Suprapubic skin (tissue), 3 donors: ENCODE results near the gene KIF3C.

ENCODE experiments used
- POLR2A ChIP-seq, 2 donors: fragments of 450-650 bp; IDR thresholded peaks; one replicate each; pipeline ENCODE4 v1.6.1; 2017; ENCODE audit warnings: antibody characterized with exemption in 2 of 2, mild to moderate bottlenecking in 2 of 2, moderate library complexity in 2 of 2
- TF ChIP-seq, protein P1 (sequence below), 2 donors: fragments of 200-600 bp in 1 of 2; fragments of 450-650 bp in 1 of 2; sonication (generic) in 1 of 2; IDR thresholded peaks; one replicate each; pipeline ENCODE4 v1.5.1; 2016 to 2019; ENCODE audit warnings: antibody characterized with exemption in 2 of 2, mild to moderate bottlenecking in 1 of 2, moderate library complexity in 1 of 2

DNA sequence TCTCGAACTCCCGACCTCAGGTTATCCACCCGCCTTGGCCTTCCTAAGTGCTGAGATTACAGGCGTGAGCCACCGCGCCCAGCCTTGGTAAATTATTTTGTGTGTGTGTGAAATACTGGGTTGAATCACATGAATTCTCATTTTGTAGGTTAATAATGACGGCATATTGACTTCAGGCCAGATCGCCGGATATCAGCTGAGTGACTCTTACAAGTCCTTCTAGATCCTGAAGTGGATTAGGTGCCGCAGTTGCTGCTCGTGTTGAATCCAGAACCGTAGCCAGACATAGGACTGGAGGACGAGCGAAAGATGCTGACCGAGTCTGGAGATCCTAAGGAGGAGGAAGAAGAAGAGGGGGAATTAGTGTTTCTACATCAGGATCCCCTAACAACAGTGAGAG is 12.2 kb upstream of the KIF3C start:
- TF ChIP-seq, protein P1, sequence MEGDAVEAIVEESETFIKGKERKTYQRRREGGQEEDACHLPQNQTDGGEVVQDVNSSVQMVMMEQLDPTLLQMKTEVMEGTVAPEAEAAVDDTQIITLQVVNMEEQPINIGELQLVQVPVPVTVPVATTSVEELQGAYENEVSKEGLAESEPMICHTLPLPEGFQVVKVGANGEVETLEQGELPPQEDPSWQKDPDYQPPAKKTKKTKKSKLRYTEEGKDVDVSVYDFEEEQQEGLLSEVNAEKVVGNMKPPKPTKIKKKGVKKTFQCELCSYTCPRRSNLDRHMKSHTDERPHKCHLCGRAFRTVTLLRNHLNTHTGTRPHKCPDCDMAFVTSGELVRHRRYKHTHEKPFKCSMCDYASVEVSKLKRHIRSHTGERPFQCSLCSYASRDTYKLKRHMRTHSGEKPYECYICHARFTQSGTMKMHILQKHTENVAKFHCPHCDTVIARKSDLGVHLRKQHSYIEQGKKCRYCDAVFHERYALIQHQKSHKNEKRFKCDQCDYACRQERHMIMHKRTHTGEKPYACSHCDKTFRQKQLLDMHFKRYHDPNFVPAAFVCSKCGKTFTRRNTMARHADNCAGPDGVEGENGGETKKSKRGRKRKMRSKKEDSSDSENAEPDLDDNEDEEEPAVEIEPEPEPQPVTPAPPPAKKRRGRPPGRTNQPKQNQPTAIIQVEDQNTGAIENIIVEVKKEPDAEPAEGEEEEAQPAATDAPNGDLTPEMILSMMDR (IDR thresholded peaks at IDR 0.05), result no peak
- TF ChIP-seq POLR2A (IDR thresholded peaks at IDR 0.05), result no peak
